ENCODE results near the gene RNF169. TPM values are rescaled to one million over a fixed set of nuclear protein-coding genes. Genes with fewer than 3 reads are reported as not detected.

Gene RNF169
- total and polyA plus RNA-seq, 2 of the 13 experiments (the other 11 are each of a cell fraction or from before 2014, with no cell fraction given): 5.3 to 14.2 TPM

DNA sequence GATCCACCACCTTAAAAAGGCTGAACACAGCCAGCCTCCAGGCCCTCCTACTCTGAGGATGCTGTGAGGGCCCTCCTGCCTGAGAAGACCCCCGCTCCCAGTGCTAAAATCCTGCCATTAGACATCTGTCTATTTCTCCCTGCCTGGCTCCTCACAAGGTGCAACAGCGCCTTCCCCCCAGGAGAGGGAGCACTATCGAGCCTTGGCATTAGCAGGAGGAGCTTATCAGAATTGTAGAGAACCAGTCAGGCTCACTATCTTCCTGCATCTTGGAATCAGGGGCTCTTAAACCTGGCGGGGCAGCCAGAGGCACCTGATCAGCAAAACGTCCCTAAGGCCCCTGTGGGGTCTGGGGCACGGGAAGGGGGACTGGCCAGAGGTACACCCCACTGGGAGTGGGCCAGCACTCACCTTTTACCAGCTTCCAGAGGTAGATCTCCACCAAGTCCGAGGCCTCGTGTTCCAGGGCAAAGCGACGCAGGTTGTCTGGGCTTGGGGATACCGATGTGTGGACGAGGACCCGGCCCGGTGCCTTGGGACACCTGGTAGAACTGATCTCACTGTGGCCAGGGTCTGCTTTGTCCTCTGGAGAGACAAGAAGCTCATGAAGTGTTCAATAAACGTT, 46.2 kb upstream of the RNF169 start (continued):
- TF ChIP-seq ATF4 (CRISPR knock-in tag; IDR thresholded peaks at IDR 0.05): no peak
- no peak for TF ChIP-seq ZNF44 (CRISPR knock-in tag; IDR thresholded peaks at IDR 0.05)

DNA sequence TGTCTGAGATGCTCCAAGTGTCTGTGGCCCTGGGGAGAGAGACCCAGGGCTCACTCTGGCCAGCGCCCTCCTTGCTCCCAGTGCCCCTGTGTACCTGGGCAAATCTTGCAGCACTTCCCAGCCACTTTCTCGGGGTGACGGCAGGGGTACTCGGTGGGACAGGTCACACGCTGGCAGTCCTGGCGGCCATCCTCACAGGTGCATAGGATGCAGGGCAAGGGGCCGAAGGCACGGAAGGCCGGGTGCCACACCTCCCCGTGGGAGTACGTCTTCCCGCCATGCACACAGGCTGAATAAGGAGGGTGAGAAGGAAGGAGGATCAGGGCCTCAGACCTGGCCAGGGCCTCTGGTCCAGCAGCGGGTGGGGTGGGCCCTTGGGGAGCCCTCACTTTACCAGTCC, 45.4 kb upstream of the RNF169 start:
- H3K9ac ChIP-seq (ENCODE audit: insufficient read depth, low read depth, low read length): no peak overlapping the region
- H3K36me3 ChIP-seq (replicated peaks in 1 of 2; ENCODE audit: control insufficient read depth in 1 of 2, insufficient read depth in 2 of 2, low read length in 2 of 2): no peaks in the 10 kb centered on the region
- BruUV-seq (replicated peaks): no TSS peak
- CTCF ChIA-PET (ENCODE audit: low intra/inter-chr PET ratio, low total read pairs): interaction anchor here (1.7 to 3.6 kb wide), 3 partner anchors 23 to 167 kb away, joined by 14 to 47 read pairs (median 24); no protein-coding TSS in a partner anchor
- H3K27me3 ChIP-seq (ENCODE audit: control insufficient read depth in 1 of 2, insufficient read depth in 2 of 2, low read length in 2 of 2): peaks cover 7 to 31% of the 10 kb centered on the region in 2 experiments; a peak in 3 of 5 replicates
- H4K20me1 ChIP-seq (ENCODE audit: insufficient read depth, low read length): no peaks in the 10 kb centered on the region; the same call in 1 of the 2 replicates
- no peak overlapping the region for H3K27ac ChIP-seq (ENCODE audit: extremely low read length, insufficient read depth, low read length)
- no peak overlapping the region for H2AFZ ChIP-seq (ENCODE audit: low read length)
- in situ Hi-C loops (cut with HindIII; ENCODE audit: extremely low pct_ligation_motif_present, low pct_unique_long_range_greater_than_20kb) (loop anchor here (5.0 kb wide), 2 partner anchors 34 to 169 kb away; no protein-coding TSS in a partner anchor), intact Hi-C loops (cut with micrococcal nuclease; ENCODE audit: unreplicated experiment) (no loop called here)
- no peak for TF ChIP-seq ZKSCAN1 (IDR thresholded peaks at IDR 0.05; ENCODE audit: low read length)
- 0 out of 2 replicates have a peak, but pooled peaks have one; percentile 2 for TF ChIP-seq ZNF687 (CRISPR knock-in tag; IDR thresholded peaks at IDR 0.05)
- ATAC-seq: no peak
- POLR2A ChIA-PET: interaction anchor here (1.1 kb wide), 1 partner anchor 23 kb away, joined by 4 read pairs; no protein-coding TSS in a partner anchor
- no peak overlapping the region for H3K4me2 ChIP-seq (ENCODE audit: low read depth, low read length)
- H3K4me3 ChIP-seq (replicated peaks in 1 of 3; ENCODE audit: insufficient read depth in 1 of 3, low read depth in 2 of 3, low read length in 3 of 3): no peak overlapping the region
- H3K9me3 ChIP-seq (ENCODE audit: low read length): no peaks in the 10 kb centered on the region
- DNase-seq (ENCODE audit: low spot score): no peak
- no peak for FAIRE-seq
- H3K4me1 ChIP-seq (ENCODE audit: insufficient read depth, low read length): no peaks in the 10 kb centered on the region
- no peaks in the 10 kb centered on the region for H3K79me2 ChIP-seq (ENCODE audit: insufficient read depth, low read length)
- 24% methylated on average over 2 of the region's 13 CpGs for WGBS (ENCODE audit: low lambda C conversion rate)

All from HepG2 (cell line).